Measurements from ENCODE around the gene ACADVL.
A peak's percentile ranks its signal among the peaks of the same experiment; 100 is the strongest.

Gene ACADVL

GRCh38 chr17:7252176-7253043 lies 32.7 kb downstream of the ACADVL start, which contains the start of gene ELP5:
TSS of gene ELP5 (plus strand) at chr17:7252215. CDS start at chr17:7252551, 336 bp downstream.
- peak; percentile 64 to 87 for DNase-seq

- no peak for DNase-seq
These were observed 33.3 kb downstream of the ACADVL start for GRCh38 chr17:7253082-7253481.

GRCh38 chr17:7254511-7254910 lies 34.8 kb downstream of the ACADVL start:
- no peak for DNase-seq

GRCh38 chr17:7256766-7257456 lies 37.2 kb downstream of the ACADVL start:
- no peak for DNase-seq

- no peak for DNase-seq
These were observed 39.2 kb downstream of the ACADVL start for GRCh38 chr17:7258731-7259554.

GRCh38 chr17:7259555-7259889 lies 39.8 kb downstream of the ACADVL start:
- DNase-seq = no peak

- no peak for DNase-seq
These were observed 40.4 kb downstream of the ACADVL start for GRCh38 chr17:7260151-7260550.

GRCh38 chr17:7260651-7261378 lies 41.1 kb downstream of the ACADVL start:
- DNase-seq = no peak

GRCh38 chr17:7261379-7262191 lies 41.8 kb downstream of the ACADVL start:
- DNase-seq = no peak

GRCh38 chr17:7262192-7262934 lies 42.6 kb downstream of the ACADVL start, which contains the start of gene CLDN7:
TSS of gene CLDN7 (minus strand) at chr17:7262478. CDS start at chr17:7262043, 435 bp downstream.
- no peak for DNase-seq

GRCh38 chr17:7262935-7263800 lies 43.4 kb downstream of the ACADVL start:
- no peak for DNase-seq

- no peak for DNase-seq
These were observed 44.0 kb downstream of the ACADVL start for GRCh38 chr17:7263801-7264078.

GRCh38 chr17:7266784-7267183 lies 47.0 kb downstream of the ACADVL start:
- no peak for DNase-seq
